ENCODE measurements around the gene SPECC1.
"Not testable (repeated sequence)": the region's sequence is repeated elsewhere in the genome, so short reads cannot be mapped to it uniquely, and the experiment has no call there.

SPECC1 gene, protein sequence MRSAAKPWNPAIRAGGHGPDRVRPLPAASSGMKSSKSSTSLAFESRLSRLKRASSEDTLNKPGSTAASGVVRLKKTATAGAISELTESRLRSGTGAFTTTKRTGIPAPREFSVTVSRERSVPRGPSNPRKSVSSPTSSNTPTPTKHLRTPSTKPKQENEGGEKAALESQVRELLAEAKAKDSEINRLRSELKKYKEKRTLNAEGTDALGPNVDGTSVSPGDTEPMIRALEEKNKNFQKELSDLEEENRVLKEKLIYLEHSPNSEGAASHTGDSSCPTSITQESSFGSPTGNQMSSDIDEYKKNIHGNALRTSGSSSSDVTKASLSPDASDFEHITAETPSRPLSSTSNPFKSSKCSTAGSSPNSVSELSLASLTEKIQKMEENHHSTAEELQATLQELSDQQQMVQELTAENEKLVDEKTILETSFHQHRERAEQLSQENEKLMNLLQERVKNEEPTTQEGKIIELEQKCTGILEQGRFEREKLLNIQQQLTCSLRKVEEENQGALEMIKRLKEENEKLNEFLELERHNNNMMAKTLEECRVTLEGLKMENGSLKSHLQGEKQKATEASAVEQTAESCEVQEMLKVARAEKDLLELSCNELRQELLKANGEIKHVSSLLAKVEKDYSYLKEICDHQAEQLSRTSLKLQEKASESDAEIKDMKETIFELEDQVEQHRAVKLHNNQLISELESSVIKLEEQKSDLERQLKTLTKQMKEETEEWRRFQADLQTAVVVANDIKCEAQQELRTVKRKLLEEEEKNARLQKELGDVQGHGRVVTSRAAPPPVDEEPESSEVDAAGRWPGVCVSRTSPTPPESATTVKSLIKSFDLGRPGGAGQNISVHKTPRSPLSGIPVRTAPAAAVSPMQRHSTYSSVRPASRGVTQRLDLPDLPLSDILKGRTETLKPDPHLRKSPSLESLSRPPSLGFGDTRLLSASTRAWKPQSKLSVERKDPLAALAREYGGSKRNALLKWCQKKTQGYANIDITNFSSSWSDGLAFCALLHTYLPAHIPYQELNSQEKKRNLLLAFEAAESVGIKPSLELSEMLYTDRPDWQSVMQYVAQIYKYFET

DNA sequence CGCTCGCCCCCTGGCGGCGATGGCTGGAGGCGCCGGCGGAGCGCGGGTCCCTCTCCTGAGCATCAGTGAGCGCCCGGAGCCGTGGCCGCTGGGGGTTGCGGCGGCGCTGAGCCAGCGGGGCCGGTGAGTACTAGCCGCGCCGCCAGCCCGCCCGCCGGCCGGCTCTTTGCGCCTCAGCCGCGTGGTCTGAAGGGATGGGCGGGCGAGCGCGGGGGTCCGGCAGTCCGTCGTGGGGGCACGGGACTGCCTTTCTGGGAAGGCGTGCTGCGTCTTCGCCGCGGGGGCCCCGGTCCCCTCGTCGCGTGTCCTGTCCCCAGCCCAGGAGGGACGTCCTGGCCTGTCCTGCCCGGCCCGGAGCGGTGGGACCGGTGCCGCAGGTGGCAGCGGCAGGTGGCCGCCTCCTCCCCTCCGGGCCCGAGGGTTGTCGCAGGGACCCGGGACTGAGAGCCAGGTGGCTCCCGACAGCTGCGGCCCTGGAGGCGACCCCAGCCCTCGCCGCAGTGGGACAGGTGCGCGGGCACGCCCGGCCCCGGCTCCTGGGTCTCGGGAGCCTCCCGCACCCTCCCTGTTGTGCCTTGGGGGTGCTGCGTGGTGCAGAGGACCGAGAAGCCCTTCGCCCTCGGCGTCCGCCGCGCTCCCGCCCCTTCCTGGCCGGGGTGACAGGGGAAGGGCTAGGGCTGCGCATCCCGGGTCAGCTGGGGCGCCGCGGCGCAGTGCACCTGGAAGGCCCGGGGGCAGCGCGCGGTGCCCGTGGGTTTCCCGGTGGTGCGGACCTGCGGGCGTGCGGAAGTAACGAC, at the start of gene SPECC1:
SPECC1 (plus strand) TSS at position 58 of the 797 bp plus-strand sequence. CDS start 87,293 bp downstream, outside the sequence.
- peak; percentile 49 to 92 for DNase-seq

DNA sequence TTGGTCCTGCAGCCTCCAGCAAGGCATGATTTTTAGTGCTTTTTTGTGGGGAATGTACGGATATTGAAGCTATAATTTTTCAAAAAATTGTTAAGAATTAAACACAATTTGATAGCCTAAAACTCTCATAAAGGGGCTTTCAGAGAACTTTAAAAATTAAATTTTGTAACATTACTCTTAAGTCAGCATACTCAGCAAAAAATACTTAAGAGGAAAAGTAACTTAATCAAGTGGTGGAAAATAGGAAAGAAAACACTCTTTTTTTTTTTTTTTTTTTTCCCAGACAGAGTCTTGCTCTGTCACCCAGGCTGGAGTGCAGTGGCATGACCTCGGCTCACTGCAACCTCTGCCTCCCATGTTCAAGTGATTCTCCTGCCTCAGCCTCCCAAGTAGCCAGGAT, 46.2 kb upstream of the SPECC1 start:
- not testable (repeated sequence) for DNase-seq

DNA sequence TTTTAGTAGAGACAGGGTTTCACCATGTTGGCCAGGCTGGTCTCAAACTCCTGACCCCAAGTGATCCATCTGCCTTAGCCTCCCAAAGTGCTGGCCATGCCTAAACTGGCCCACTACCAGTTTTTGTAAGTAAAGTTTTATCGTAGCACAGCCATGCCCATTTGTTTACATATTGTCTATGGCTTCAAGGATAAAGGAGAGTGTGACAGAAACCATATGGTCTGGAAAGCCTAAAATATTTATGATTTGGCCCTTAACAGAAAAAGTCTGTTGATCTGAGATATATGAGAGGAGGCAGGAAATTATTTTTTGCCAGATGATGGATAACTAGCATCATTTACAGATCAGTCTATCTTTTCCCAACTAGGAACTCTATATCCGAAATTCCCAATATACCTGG, 36.0 kb upstream of the SPECC1 start:
- no peak for DNase-seq

DNA sequence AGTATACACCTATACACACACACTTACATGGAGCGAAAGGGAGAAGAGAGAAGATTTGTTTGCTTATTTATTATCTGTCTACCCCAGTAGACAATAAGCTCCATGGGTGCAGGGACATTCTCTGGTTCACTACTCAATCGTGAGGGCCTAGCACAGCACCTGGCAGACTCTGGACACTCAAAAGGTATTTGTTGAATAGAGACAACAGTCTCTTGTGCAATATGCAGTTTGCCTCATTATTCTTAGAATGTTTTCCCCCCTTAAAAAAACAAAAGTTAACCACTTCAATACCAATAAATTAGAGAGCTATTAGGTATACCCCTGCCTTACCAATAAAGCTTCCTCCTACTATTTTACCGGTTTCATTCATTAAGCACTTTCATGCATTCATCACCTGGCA, 33.6 kb upstream of the SPECC1 start:
- no peak for DNase-seq

DNA sequence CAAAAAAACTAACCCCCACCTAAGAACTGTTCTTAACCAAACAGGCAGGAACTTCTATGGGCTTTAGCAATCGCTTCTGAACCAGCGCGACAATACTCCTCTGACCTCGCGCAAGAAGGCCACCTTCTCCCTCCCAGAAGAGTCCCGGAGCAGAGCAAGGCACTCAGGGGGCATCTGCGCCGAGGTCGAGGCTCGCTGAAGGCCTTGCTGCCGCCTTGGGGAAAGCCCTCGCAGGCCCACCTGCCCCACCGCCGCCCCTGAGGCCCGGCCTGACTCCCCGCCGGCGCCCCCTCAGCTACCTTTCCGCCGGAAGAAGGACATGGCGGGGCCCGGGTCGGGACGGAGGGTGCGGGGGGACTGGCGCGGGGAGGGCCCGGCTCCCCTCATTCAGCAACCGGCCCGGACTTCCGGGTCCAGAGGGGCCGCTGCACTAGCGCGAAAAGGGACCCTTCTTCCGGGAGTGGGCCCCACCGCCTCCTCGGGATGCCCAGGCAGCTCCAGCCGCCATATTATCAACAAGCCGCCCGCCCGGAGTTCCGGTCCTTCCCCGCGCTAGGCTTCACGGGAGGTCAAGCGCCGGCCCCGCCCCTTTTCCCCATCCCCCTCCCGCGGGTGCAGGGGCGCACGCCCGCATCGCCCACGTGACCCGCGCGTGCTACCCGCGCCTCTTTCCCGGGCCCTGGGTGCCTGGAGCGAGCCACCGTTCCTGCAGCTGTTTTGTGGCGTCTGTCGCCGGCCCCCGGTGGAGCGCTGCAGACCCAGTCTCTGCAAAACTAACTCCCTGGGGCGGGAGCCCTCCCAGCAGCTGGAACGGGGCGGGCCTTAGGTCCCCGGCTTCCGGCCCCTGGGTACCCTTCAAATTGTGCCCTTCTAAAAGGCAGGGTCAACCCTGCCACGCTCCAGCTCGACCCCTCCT, 31.6 kb upstream of the SPECC1 start, which contains the start of gene AKAP10:
AKAP10 (minus strand) TSS at position 536 of the 916 bp plus-strand sequence; CDS start at position 387, 149 bp downstream.
- peak; percentile 79 to 91 for DNase-seq

DNA sequence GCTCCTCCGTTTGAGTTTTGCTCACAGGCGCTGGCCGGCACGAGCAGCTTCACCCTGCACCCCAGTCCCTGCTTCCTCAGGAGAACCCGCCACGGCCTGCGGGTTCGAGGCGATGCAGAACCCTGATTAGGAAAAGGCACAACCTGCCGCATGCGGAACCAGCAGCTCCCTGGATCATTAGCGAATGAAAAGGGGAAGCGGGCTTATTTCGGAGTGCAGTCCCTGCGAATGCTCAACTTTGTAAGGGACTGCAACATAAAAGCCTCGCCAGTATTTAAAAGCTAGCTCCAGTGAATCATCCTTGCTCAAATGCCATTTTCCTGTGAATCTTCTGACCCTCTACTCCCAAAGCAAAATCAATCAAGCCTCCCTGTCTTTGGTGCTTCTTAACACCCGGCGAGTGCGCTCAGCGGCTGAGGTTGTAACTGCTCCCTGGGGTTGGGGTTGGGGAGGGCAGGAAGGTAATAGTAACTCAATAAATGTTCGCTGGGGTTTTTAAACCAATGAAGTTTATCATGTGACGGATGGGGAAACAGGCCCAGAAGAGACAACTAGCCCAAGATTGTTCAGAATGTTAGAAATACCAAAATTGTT, 30.9 kb upstream of the SPECC1 start:
- DNase-seq: peak; percentile 60 to 65

DNA sequence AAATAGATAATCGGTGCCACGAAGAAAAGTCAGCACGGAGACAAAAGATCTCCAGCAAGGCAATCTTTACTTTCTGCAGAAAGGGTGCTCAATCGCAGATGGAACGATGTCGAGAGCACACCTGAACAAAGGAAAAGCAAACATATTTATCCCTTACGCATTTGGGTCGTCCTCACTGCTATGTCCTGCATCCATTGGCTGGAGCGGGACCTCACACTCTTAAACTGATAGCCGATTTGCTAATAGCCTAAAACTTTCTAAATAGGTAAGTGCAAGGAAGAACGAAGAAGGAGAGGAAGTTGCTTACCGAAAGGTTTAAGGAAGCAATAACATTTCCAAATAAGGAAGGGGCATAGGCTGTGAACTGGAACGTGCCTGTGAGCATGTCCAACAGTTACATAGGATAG, 30.4 kb upstream of the SPECC1 start:
- DNase-seq: peak in 1 of 2 donors; percentile 20

DNA sequence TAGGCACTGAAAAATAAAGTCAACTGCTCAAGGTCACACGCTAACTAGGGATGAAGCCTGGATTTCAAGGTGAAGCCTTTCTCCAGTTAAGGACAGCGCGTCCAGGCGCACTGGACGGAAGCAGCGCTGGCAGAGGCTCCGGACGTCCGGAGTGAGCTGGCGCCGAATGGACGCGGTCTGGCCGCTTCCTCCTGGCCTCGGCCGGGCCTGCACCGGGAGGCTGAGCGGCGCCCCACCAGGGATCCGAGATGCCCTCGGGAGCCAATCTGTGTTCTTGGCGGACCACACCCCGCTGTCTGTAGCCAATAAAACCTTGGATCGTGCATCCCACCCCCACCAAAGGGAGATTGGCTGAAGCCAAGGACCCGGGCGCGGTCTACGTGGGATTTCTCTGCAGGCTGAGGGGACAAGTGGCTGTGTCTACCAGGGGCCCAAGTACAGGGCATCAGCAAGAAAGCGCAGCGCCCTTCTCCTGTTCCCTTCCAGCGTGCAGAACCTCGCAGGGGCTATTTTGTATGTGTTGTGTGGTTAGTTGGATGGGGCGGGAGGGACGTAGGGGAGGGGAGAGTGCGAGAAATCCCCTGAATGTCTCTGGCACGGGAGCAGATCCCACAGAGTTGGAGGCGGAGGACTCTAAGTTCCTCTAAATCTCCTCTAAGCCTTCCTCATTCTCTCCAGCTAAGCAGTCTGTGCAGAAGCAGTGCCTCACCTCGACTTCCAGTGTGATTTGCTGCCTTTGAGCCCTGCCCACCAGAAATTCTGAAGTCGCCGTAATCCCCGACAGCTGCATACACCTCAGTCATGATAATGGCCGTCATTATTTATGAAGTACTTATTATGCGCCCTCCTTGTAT, 29.0 kb upstream of the SPECC1 start:
- peak; percentile 67 to 84 for DNase-seq

DNA sequence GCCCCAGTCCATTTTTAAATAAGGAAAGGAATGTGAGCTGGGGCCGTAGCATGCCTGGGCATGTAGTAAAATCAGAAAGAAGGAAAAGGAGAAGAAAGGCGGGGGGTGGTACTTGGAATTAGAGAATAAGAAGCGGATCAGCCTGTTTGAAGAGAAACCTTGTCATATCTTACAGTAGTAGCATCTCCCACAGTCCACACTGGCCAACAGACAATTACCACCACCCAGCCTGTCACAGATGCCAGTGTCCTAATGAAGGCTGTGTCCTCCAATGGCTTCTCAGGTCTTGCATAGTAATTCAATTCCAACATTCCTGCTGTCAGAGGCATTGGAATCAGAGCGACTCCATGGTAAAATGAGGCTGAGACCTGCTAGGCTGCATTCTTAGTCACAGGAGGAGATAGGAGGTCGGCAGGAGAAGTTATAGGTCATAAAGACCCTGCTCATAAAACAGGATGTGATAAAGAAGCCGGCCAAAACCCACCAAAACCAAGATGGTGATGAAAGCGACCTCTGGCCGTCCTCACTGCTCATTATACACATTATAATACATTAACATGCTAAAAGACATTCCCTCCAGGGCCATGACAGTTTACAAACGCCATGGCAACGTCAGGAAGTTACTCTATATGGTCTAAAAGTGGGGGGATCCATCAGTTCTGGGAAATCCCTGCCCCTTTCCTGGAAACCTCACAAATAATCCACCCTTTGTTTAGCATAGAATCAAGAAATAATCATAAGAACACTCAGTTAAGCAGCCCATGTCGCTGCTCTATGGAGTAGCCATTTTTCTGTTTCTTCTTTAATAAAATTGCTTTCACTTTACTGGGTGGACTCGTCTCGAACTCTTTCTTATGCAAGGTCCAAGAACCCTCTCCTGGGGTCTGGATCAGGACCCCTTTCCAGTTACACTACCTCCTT, 22.0 kb upstream of the SPECC1 start:
- DNase-seq: no peak

DNA sequence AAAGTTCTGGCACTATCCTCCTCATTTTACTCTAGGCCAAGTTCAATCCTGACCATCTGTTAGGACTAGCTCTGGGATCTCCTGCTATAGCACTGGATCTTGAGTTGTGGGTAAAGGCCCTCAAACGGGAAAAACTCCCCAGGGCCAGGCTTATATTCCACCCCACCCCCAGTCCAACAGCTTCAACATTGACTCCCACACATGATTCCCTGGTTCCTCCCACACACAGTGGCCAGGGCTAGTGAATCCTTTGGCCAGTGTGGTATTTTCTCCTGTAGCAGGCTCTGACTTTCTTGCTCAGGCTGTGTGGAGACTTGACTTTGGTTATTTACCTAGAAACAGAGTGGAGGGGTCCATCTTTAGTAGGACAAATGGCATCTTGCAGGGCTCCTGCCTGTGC, 21.3 kb upstream of the SPECC1 start:
- no peak for DNase-seq

DNA sequence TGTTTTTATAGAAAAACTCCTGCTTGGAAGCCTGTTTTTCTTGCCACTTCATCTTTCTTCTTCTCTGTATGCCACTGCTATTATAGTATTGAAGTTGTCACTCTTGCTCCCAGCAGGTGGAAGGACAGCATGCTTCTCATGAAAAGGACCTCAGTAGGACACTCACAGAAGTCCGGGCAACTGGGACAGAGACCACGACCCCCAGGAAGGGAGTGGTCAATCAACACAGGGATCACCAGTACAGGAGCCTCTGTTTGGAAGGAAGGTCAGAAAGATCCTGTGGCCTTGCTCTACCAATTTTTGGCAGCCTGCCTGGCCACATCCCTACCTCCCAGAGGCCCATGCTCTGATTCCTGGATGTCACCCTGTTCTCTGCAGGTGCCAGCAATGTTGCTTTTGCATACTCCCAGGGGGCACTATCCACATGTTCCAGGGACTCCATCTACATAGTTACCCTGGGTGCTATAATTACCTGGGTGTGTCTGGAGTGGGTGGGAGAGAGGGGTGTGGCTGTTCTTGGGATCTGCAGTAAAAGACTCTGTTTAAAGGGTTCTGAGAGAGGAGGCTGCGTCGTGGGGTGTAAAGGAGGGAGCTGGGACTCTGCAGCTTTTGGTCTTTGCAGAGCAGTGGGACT, 17.8 kb upstream of the SPECC1 start:
- no peak for DNase-seq

DNA sequence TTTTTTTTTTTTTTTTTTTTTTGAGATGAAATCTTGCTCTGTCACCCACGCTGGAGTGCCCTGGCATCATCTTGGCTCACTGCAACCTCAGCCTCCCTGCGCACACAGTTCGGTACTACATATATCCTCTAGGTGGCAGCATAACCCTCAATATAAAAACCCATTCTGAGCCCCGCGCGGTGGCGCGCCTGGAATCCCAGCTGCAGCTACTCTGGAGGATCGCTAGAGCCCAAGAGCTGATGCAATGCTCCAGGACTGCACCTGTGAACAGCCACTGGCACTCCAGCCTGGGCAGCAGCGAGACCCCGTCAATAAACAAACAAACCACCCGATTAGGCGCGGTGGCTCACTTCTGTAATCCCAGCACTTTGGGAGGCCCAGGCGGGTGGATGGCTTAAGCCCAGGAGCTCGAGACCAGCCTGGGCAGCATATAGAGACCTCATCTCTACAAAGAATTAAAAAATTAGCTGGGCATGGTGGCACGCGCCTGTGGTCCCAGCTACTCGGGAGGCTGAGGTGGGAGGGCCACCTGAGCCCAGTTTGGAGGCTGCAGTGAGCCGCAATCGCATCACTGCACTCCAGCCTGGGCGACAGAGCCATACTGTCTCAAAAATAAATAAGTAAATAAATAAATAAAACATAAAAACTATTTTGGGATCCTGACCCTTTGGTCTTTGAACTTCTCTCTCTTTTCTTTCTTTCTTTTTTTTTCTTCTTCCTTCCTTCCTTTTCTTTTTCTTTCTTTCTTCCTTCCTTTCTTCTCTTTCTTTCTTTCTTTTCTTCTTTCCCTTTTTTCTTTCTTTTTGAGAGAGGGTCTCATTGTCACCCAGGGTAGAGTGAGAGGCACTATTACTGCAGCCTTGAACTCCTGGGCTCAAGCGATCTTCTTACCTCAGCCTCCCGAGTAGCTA, 16.1 kb upstream of the SPECC1 start:
- peak; percentile 73 to 92 for DNase-seq

DNA sequence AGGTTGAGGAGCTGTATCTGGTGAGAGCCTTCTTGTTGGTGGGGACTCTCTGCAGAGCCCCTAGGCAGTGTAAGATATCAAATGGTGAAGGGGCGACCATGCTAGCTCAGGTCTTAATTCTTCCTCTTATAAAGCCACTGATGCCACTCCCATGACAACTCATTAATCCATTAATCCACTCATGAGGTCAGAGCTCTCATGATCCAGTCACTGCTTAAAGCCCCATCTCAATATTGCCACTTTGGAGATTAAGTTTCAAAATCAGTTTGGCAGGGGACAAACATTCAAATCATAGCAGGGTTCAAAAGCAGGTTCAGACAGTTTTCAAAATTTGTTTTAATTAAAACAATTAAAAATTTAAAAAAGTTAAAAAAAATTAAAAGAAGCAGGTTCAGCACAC, 13.1 kb upstream of the SPECC1 start:
- DNase-seq: no peak

DNA sequence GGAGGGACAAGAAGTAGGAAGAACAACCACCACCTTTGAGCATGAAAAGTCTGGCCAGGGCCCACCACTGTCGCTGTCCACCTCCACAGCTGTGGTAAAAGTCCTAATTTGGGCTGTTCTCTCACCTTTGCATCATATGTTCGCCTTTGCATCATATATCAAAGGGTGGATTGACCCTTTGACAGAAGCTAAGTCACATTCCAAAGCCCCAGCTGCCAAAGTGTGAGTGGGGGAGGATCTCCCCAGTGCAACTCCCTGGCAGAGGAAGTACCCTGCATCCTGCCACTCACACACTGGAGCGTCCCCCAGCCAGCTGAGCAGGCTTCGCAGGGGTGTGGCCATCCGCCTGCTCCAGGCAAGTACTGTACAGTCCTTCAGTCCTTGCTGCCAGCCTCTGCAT, 12.7 kb upstream of the SPECC1 start:
- DNase-seq: peak; percentile 16 to 83

DNA sequence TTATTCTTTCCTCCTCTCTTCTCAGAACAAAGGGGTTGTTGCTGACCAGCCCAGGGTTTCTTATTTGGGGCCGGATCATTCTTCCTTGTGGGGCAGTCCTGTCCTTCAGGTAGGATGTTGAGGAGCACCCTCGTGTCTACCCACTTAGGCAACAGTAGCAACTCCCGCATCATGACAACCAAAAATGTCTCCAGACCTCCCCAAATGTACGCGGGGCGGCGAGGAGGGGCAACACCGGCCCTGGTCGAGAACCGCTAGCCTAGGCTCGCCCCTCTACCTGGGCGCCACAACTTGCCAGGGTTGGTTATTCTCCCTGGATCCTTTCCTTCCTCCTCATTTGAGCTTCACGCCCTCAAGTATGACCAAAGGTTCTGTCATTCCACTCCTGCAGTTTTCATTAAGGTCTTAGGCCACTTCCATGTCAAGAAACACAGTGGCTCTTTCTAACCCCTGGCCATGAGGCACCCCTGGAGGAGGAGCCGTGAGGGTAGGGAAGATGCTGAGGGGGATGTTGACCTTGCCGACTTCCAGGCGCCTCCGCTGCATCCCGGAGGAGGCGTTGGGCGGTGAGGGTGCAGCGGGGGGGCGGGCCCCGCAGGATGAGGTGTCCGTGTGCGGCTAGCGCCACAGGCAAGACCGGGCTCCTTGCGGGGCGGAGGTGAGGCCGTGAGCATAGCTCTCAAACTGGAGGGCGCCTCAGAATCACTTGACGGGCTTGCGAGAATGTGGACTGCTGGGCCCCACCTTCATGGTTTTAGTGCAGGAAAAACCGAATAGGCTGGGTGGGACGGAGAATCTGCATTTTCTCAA, 712 bp upstream of the SPECC1 start:
- no peak for DNase-seq

DNA sequence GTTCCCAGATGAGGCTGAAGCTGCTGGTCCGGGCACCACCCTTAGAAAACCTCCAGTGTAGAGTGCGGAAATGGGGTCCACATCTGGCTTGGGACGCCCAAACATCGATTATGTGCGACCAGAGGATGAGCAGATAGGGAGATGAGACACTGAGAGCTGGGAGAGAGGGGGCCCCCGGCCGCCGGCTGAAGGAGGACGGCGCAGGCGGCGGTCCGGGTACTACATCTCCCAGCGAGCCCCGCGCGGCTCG, 182 bp upstream of the SPECC1 start:
- DNase-seq: no peak
